NB4 (cell line): ENCODE measurements around the gene RPS16.

ENCODE experiments used
- MAX ChIP-seq: IDR thresholded peaks from 2 replicates; pipeline ENCODE4 v1.6.1; 2011; ENCODE audit warnings: low read depth, low read length
- MYC ChIP-seq: IDR thresholded peaks from 2 replicates; pipeline ENCODE4 v1.6.1; 2011; ENCODE audit warnings: low read depth, low read length
- POLR2A ChIP-seq: IDR thresholded peaks from 2 replicates; pipeline ENCODE4 v1.6.1; 2011; ENCODE audit warnings: mild to moderate bottlenecking; ENCODE audit not compliant: insufficient read length; ENCODE audit errors: extremely low read depth
- TF ChIP-seq, protein P1 (sequence below): IDR thresholded peaks from one replicate; pipeline ENCODE4 v1.5.1; 2012; ENCODE audit warnings: low read depth, low read length

GRCh38 chr19:39398297-39398864 lies 37.4 kb downstream of the RPS16 start:
- TF ChIP-seq, protein P1, sequence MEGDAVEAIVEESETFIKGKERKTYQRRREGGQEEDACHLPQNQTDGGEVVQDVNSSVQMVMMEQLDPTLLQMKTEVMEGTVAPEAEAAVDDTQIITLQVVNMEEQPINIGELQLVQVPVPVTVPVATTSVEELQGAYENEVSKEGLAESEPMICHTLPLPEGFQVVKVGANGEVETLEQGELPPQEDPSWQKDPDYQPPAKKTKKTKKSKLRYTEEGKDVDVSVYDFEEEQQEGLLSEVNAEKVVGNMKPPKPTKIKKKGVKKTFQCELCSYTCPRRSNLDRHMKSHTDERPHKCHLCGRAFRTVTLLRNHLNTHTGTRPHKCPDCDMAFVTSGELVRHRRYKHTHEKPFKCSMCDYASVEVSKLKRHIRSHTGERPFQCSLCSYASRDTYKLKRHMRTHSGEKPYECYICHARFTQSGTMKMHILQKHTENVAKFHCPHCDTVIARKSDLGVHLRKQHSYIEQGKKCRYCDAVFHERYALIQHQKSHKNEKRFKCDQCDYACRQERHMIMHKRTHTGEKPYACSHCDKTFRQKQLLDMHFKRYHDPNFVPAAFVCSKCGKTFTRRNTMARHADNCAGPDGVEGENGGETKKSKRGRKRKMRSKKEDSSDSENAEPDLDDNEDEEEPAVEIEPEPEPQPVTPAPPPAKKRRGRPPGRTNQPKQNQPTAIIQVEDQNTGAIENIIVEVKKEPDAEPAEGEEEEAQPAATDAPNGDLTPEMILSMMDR = no peak
- TF ChIP-seq MAX = no peak
- TF ChIP-seq POLR2A = no peak
- no peak for TF ChIP-seq MYC
